ENCODE data around the gene TAF11L10. TPM values are rescaled to one million over a fixed set of nuclear protein-coding genes. Genes with fewer than 3 reads are reported as not detected.

Gene TAF11L10
- total and polyA plus RNA-seq, 2 donors, result not detected

Small RNAs within 50 kb of the gene (small RNA-seq; reads per million reads assigned to genes)
- gene AC233724.1 (not detected), gene AC233724.3 (not detected), gene AC233724.4 (not detected), gene AC233724.6 (not detected), gene AC233724.7 (not detected)

Other genes starting within 250 kb of the TAF11L10 start
- not detected for gene TAF11L2, start 99.6 kb downstream of the TAF11L10 start, total RNA-seq
- gene TAF11L2, start 99.6 kb downstream of the TAF11L10 start, polyA plus RNA-seq, result not detected
- gene TAF11L3, start 79.5 kb downstream of the TAF11L10 start, total RNA-seq, result not detected
- not detected for gene TAF11L3, start 79.5 kb downstream of the TAF11L10 start, polyA plus RNA-seq
- not detected for gene TAF11L4, start 76.0 kb downstream of the TAF11L10 start, total RNA-seq
- not detected for gene TAF11L4, start 76.0 kb downstream of the TAF11L10 start, polyA plus RNA-seq
- not detected for gene TAF11L5, start 72.6 kb downstream of the TAF11L10 start, total RNA-seq
- not detected for gene TAF11L5, start 72.6 kb downstream of the TAF11L10 start, polyA plus RNA-seq
- gene TAF11L6, start 69.2 kb downstream of the TAF11L10 start, total RNA-seq, result not detected
- not detected for gene TAF11L6, start 69.2 kb downstream of the TAF11L10 start, polyA plus RNA-seq
- gene TAF11L7, start 12.1 kb downstream of the TAF11L10 start, total RNA-seq, result not detected
- gene TAF11L7, start 12.1 kb downstream of the TAF11L10 start, polyA plus RNA-seq, result not detected
- gene TAF11L8, start 6.9 kb downstream of the TAF11L10 start, total RNA-seq, result not detected
- not detected for gene TAF11L8, start 6.9 kb downstream of the TAF11L10 start, polyA plus RNA-seq
- not detected for gene TAF11L9, start 3.4 kb downstream of the TAF11L10 start, total RNA-seq
- gene TAF11L9, start 3.4 kb downstream of the TAF11L10 start, polyA plus RNA-seq, result not detected
- not detected for gene TAF11L11, start 6.4 kb upstream of the TAF11L10 start, total RNA-seq
- not detected for gene TAF11L11, start 6.4 kb upstream of the TAF11L10 start, polyA plus RNA-seq
- not detected for gene TAF11L12, start 12.6 kb upstream of the TAF11L10 start, total RNA-seq
- not detected for gene TAF11L12, start 12.6 kb upstream of the TAF11L10 start, polyA plus RNA-seq
- gene TAF11L13, start 34.3 kb upstream of the TAF11L10 start, total RNA-seq, result not detected
- gene TAF11L13, start 34.3 kb upstream of the TAF11L10 start, polyA plus RNA-seq, result not detected
- not detected for gene TAF11L14, start 36.6 kb upstream of the TAF11L10 start, total RNA-seq
- not detected for gene TAF11L14, start 36.6 kb upstream of the TAF11L10 start, polyA plus RNA-seq